Measurements from ENCODE around the gene TRAPPC12. TPM values are rescaled to one million over a fixed set of nuclear protein-coding genes. Genes with fewer than 3 reads are reported as not detected.

TRAPPC12 gene
- 10 to 100 TPM; 65.1 to 92.6 (median 86.7) TPM for total RNA-seq
- 78.2 TPM for total RNA-seq (2013)

- Mint-ChIP-seq H3K27ac (peak within 1 kb of the TSS; percentile 96 to 98), H3K9me3 (no peaks in the 10 kb centered on the region), H3K36me3 (no peaks in the 10 kb centered on the region), H3K27me3 (ENCODE audit: low read depth in 2 of 2) (no peaks in the 10 kb centered on the region), H3K4me3 (peak within 1 kb of the TSS; percentile 96), H3K4me1 (peaks cover 36 to 46% of the 10 kb centered on the region in 2 donors)
- peak within 1 kb of the TSS; percentile 88 for H3K27ac ChIP-seq (ENCODE audit: low read length)
- H3K36me3 ChIP-seq (ENCODE audit: control insufficient read depth, insufficient read depth, low read length), result no peaks in the 10 kb centered on the region
- H3K27me3 ChIP-seq (ENCODE audit: control insufficient read depth, insufficient read depth, low read length), result no peaks in the 10 kb centered on the region
- WGBS (ENCODE audit: insufficient coverage), result 1% methylated on average over 60 of the region's 61 CpGs
- peaks cover 6% of the 10 kb centered on the region for H3K9me3 ChIP-seq (ENCODE audit: control insufficient read depth, insufficient read depth, low read length)
- intact Hi-C loops (cut with micrococcal nuclease), result no loop called here
- TF ChIP-seq CTCF (IDR thresholded peaks at IDR 0.05), result peak; percentile 24
- peaks cover 31% of the 10 kb centered on the region for H3K4me1 ChIP-seq (ENCODE audit: control insufficient read depth, insufficient read depth, low read length)
- peak within 1 kb of the TSS; percentile 87 for H3K4me3 ChIP-seq (ENCODE audit: low read length)
- ATAC-seq (peak; percentile 76 to 89 (median 79)), DNase-seq (peak; percentile 89 to 95)
Observed at GRCh38 chr2:3379647-3380534, at the start of gene TRAPPC12. Gene TRAPPC12, plus strand, starts transcription at chr2:3379694. Its CDS starts 7,930 bp downstream, at chr2:3387624.

GRCh38 chr2:3332133-3332532, 47.4 kb upstream of the TRAPPC12 start:
- H3K36me3 ChIP-seq (ENCODE audit: control insufficient read depth, insufficient read depth, low read length), result peaks cover 30% of the 10 kb centered on the region
- Mint-ChIP-seq H3K27ac (peak overlapping the region in 1 of 2 donors; percentile 21), H3K9me3 (no peaks in the 10 kb centered on the region), H3K27me3 (ENCODE audit: low read depth in 2 of 2) (no peaks in the 10 kb centered on the region), H3K4me1 (peaks cover 20 to 33% of the 10 kb centered on the region in 2 donors), H3K4me3 (no peak overlapping the region), H3K36me3 (peaks cover 13% of the 10 kb centered on the region)
- 98% methylated on average over 8 of the region's 8 CpGs for WGBS (ENCODE audit: insufficient coverage)
- intact Hi-C loops (cut with micrococcal nuclease), result no loop called here
- no peaks in the 10 kb centered on the region for H3K27me3 ChIP-seq (ENCODE audit: control insufficient read depth, insufficient read depth, low read length)
- ATAC-seq (no peak), DNase-seq (no peak)
- H3K4me3 ChIP-seq (ENCODE audit: low read length), result no peak overlapping the region
- TF ChIP-seq CTCF (IDR thresholded peaks at IDR 0.05), result no peak
- no peaks in the 10 kb centered on the region for H3K4me1 ChIP-seq (ENCODE audit: control insufficient read depth, insufficient read depth, low read length)
- no peaks in the 10 kb centered on the region for H3K9me3 ChIP-seq (ENCODE audit: control insufficient read depth, insufficient read depth, low read length)
- H3K27ac ChIP-seq (ENCODE audit: low read length), result no peak overlapping the region

- TF ChIP-seq CTCF (IDR thresholded peaks at IDR 0.05), result no peak
- H3K9me3 Mint-ChIP-seq, result no peaks in the 10 kb centered on the region
- Histone ChIP-seq H3K27me3 (ENCODE audit: control insufficient read depth, insufficient read depth, low read length) (no peaks in the 10 kb centered on the region), H3K4me3 (ENCODE audit: low read length) (no peak overlapping the region), H3K4me1 (ENCODE audit: control insufficient read depth, insufficient read depth, low read length) (no peaks in the 10 kb centered on the region), H3K9me3 (ENCODE audit: control insufficient read depth, insufficient read depth, low read length) (no peaks in the 10 kb centered on the region), H3K27ac (ENCODE audit: low read length) (no peak overlapping the region), H3K36me3 (ENCODE audit: control insufficient read depth, insufficient read depth, low read length) (peaks cover 33% of the 10 kb centered on the region)
- intact Hi-C loops (cut with micrococcal nuclease), result no loop called here
- no peak for DNase-seq
- no peak overlapping the region for H3K4me3 Mint-ChIP-seq
- H3K27me3 Mint-ChIP-seq (ENCODE audit: low read depth in 2 of 2), result no peaks in the 10 kb centered on the region
- peaks cover 13% of the 10 kb centered on the region for H3K36me3 Mint-ChIP-seq
- H3K4me1 Mint-ChIP-seq, result peaks cover 13 to 26% of the 10 kb centered on the region in 2 donors
- H3K27ac Mint-ChIP-seq, result peak overlapping the region in 1 of 2 donors; percentile 31
- WGBS (ENCODE audit: insufficient coverage), result 98% methylated on average over 24 of the region's 24 CpGs
- ATAC-seq, result no peak
Observed at GRCh38 chr2:3334392-3335345, 44.8 kb upstream of the TRAPPC12 start.

Data from natural killer cell (primary cell).